K562 (cell line): ENCODE measurements around the gene HOXA9. TPM values are rescaled to one million over a fixed set of nuclear protein-coding genes. Genes with fewer than 3 reads are reported as not detected.

ENCODE experiments used
- ATAC-seq: fragments of 200-7000 bp; cut with Tn5 transposase; 3 replicates; pipeline ENCODE4 v1.9.1; 2020; ENCODE audit warnings: moderate library complexity
- BruUV-seq: library from RNA; stranded (reverse); fragments of 400-500 nt; replicated peaks from 2 replicates; lab custom pipeline; 2021; lab: Mats Ljungman, UMichigan
- CTCF ChIA-PET: fragments of 300-600 bp; formaldehyde crosslinking; extraction: SDS; loops from one replicate; lab custom pipeline; 2021; ENCODE audit warnings: low intra/inter-chr PET ratio; lab: Yijun Ruan, JAX
- POLR2A ChIA-PET: fragments of 300-600, 350-650 bp; sonication (Branson Sonifier 250); formaldehyde crosslinking; extraction: SDS; loops from one replicate; lab custom pipeline; 2021; ENCODE audit warnings: antibody characterized with exemption, inconsistent platforms; lab: Yijun Ruan, JAX
- DNase-seq, 4 experiments: peaks; one replicate each; pipeline versions ENCODE4 v3.0.0 to v3.0.0-alpha.2; 2011 to 2018; ENCODE audit warnings: low spot score in 3 of 4, mixed read lengths in 3 of 4; ENCODE audit errors: extremely low read depth in 1 of 4
- FAIRE-seq: peaks from 2 replicates; lab custom pipeline; 2011; peaks lifted over from hg19 to GRCh38; lab: Jason Lieb, UNC
- H2AFZ ChIP-seq: 2 replicates; pipeline ENCODE4 v1.6.0; 2011; ENCODE audit warnings: low read depth, low read length, control low read depth, inconsistent platforms
- H3K27ac ChIP-seq: fragments of 200-600 bp; 3 replicates; pipeline ENCODE4 v1.8.0; 2011; ENCODE audit warnings: low read depth, mild to moderate bottlenecking, control low read depth, inconsistent platforms, low read length, moderate library complexity, mixed read lengths; ENCODE audit errors: extremely low read depth
- H3K27me3 ChIP-seq, 2 experiments: fragments of 300-600 bp in 1 of 2; 2 replicates in 1 of 2; 3 replicates in 1 of 2; pipeline versions ENCODE4 v1.6.0 to v1.8.0; 2011; ENCODE audit warnings: inconsistent platforms in 2 of 2, low read length in 2 of 2, mild to moderate bottlenecking in 1 of 2, mixed read lengths in 1 of 2, moderate library complexity in 1 of 2; ENCODE audit not compliant: control insufficient read depth in 2 of 2, insufficient read depth in 2 of 2
- H3K36me3 ChIP-seq: fragments of 300-600 bp; 3 replicates; pipeline ENCODE4 v1.8.0; 2011; ENCODE audit warnings: mild to moderate bottlenecking, low read length, inconsistent platforms; ENCODE audit not compliant: control insufficient read depth, insufficient read depth
- H3K4me1 ChIP-seq, 2 experiments: fragments of 200-600 bp in 1 of 2; replicated peaks in 1 of 2; 2 replicates in 1 of 2; 3 replicates in 1 of 2; pipeline versions ENCODE4 v1.5.1 to v1.8.0; 2011; ENCODE audit warnings: inconsistent platforms in 2 of 2, low read length in 2 of 2, mild to moderate bottlenecking in 1 of 2, mixed read lengths in 1 of 2, moderate library complexity in 1 of 2; ENCODE audit not compliant: control insufficient read depth in 2 of 2, insufficient read depth in 2 of 2
- H3K4me2 ChIP-seq: 2 replicates; pipeline ENCODE4 v1.6.1; 2011; ENCODE audit warnings: low read length, control low read depth, inconsistent platforms, mixed read lengths; ENCODE audit not compliant: insufficient read depth
- H3K4me3 ChIP-seq: fragments of 200-600 bp; sonication (generic), shearing (Covaris generic); 2 replicates; pipeline ENCODE4 v1.5.1; 2016; ENCODE audit warnings: control low read depth, inconsistent platforms
- H3K79me2 ChIP-seq: fragments of 200-600 bp; 3 replicates; pipeline ENCODE4 v1.8.0; 2011; ENCODE audit warnings: low read length, inconsistent platforms; ENCODE audit not compliant: control insufficient read depth, insufficient read depth
- H3K9ac ChIP-seq, 2 experiments: 2 replicates each; pipeline versions ENCODE4 v1.6.0 to v1.6.1; 2011; ENCODE audit warnings: low read depth in 2 of 2, low read length in 2 of 2, control low read depth in 1 of 2, inconsistent platforms in 1 of 2, mild to moderate bottlenecking in 1 of 2, mixed read lengths in 1 of 2; ENCODE audit not compliant: insufficient read depth in 1 of 2
- H3K9me1 ChIP-seq: one replicate; pipeline ENCODE4 v1.6.0; 2011; ENCODE audit warnings: inconsistent platforms, mild to moderate bottlenecking, low read length, moderate library complexity; ENCODE audit not compliant: control insufficient read depth, insufficient read depth
- H3K9me3 ChIP-seq: replicated peaks from 2 replicates; pipeline ENCODE4 v1.5.1; 2011; ENCODE audit warnings: low read depth, low read length, inconsistent platforms; ENCODE audit not compliant: control insufficient read depth, insufficient read depth
- H4K20me1 ChIP-seq: replicated peaks from 2 replicates; pipeline ENCODE4 v1.6.1; 2011; ENCODE audit warnings: low read length, inconsistent platforms, mixed read lengths; ENCODE audit not compliant: control insufficient read depth, insufficient read depth
- ARID1B ChIP-seq: fragments of 450-650 bp; IDR thresholded peaks from 2 replicates; pipeline ENCODE4 v1.6.1; 2016; ENCODE audit warnings: antibody characterized with exemption, mild to moderate bottlenecking, inconsistent platforms
- CBX1 ChIP-seq: sonication (generic); IDR thresholded peaks from 2 replicates; pipeline ENCODE4 v1.6.1; 2016; ENCODE audit warnings: antibody characterized with exemption, low read depth, mild to moderate bottlenecking
- CC2D1A ChIP-seq: fragments of 450-650 bp; IDR thresholded peaks from 2 replicates; pipeline ENCODE4 v1.6.1; 2017; ENCODE audit warnings: mild to moderate bottlenecking
- CHD1 ChIP-seq: fragments of 200-600 bp; sonication (generic); IDR thresholded peaks from one replicate; pipeline ENCODE4 v1.6.1; 2012; ENCODE audit warnings: mild to moderate bottlenecking, moderate library complexity, low read length, inconsistent platforms
- HDAC2 ChIP-seq: fragments of 450-650 bp; IDR thresholded peaks from 2 replicates; pipeline ENCODE4 v1.6.1; 2016; ENCODE audit warnings: mild to moderate bottlenecking
- MTA2 ChIP-seq: fragments of 450-650 bp; IDR thresholded peaks from 2 replicates; pipeline ENCODE4 v1.6.1; 2016; ENCODE audit warnings: low read depth
- MXI1 ChIP-seq: IDR thresholded peaks from 2 replicates; pipeline ENCODE4 v1.6.1; 2011; ENCODE audit warnings: low read depth, mild to moderate bottlenecking, improper control_type of control experiment, low read length
- RBM34 ChIP-seq: fragments of 200-400 bp; formaldehyde crosslinking; IDR thresholded peaks from 2 replicates; pipeline ENCODE4 v1.6.1; 2018; ENCODE audit warnings: low read length, borderline replicate concordance; ENCODE audit not compliant: insufficient read depth
- SAFB2 ChIP-seq: fragments of 200-400 bp; formaldehyde crosslinking; IDR thresholded peaks from 2 replicates; pipeline ENCODE4 v1.6.1; 2018; ENCODE audit warnings: borderline replicate concordance, low read length, low read depth, moderate library complexity; ENCODE audit not compliant: severe bottlenecking
- SOX6 ChIP-seq: fragments of 450-650 bp; IDR thresholded peaks from 2 replicates; pipeline ENCODE4 v1.6.1; 2014; ENCODE audit warnings: mild to moderate bottlenecking
- TAF15 ChIP-seq: fragments of 200-400 bp; formaldehyde crosslinking; IDR thresholded peaks from 2 replicates; pipeline ENCODE4 v1.6.1; 2017; ENCODE audit warnings: mild to moderate bottlenecking, low read depth, low read length, moderate library complexity
- TSC22D4 ChIP-seq: fragments of 450-650 bp; IDR thresholded peaks from 2 replicates; pipeline ENCODE4 v1.6.1; 2016; ENCODE audit warnings: missing genetic modification characterization, missing biosample characterization, control low read depth
- ZNF695 ChIP-seq: fragments of 450-650 bp; formaldehyde crosslinking; IDR thresholded peaks from 2 replicates; pipeline ENCODE4 v1.4.0; 2020; ENCODE audit warnings: mild to moderate bottlenecking, moderate library complexity
- WGBS: fragments of 100-300 bp; shearing (Covaris generic); methylation state at CpG from one replicate; pipeline ENCODE4 v1.1.6; 2016; ENCODE audit warnings: low coverage, mixed read lengths; ENCODE audit not compliant: insufficient coverage; ENCODE audit errors: missing lambda C conversion rate; 5-methylcytosine and 5-hydroxymethylcytosine counted together
- in situ Hi-C: fragments of 300-500 bp; cut with MboI; formaldehyde crosslinking; loops from 4 replicates; pipeline ENCODE4 v1.15.0; 2018; ENCODE audit warnings: inconsistent platforms, mixed read lengths
- intact Hi-C: fragments of 100-400 bp; cut with micrococcal nuclease; formaldehyde crosslinking; loops from 2 replicates; pipeline ENCODE4 v1.14.2; 2022
- polyA plus RNA-seq, 8 experiments: library from polyadenylated mRNA; depleted of rRNA in 4 of 8; stranded (reverse) in 5 of 8; unstranded in 3 of 8; fragments of >200 nt; fragmentation: Nextera tagmentation in 2 of 8; fragmentation: Illumina TruSeq in 1 of 8; extraction: Ambion mirVana in 2 of 8; extraction: Trizol in 1 of 8; gene quantifications; 2 replicates each; pipeline versions ENCODE4 v1.2.1 to v1.2.3, GENCODE V29; 2011 to 2014; ENCODE audit warnings: inconsistent platforms in 1 of 8, missing spikeins in 1 of 8
- total RNA-seq, 7 experiments: library from RNA; depleted of rRNA in 6 of 7; stranded (reverse); fragments of >200 nt in 6 of 7; fragmentation: Illumina TruSeq in 2 of 7; extraction: Trizol in 2 of 7; gene quantifications; 2 replicates each; pipeline versions ENCODE4 v1.2.1 to v1.2.3, GENCODE V29; 2011 to 2021; ENCODE audit warnings: low replicate concordance in 1 of 7
- TF ChIP-seq, protein P1 (sequence below): fragments of 250-450 bp; sonication (Bioruptor Pico); IDR thresholded peaks from 2 replicates; pipeline ENCODE4 v1.4.0; 2020
- TF ChIP-seq, protein P2 (sequence below): fragments of 250-450 bp; sonication (Bioruptor Pico); IDR thresholded peaks from 2 replicates; pipeline ENCODE4 v1.5.0; 2020; ENCODE audit warnings: mild to moderate bottlenecking, borderline replicate concordance
- TF ChIP-seq, protein P3 (sequence below), 2 experiments: fragments of 450-650 bp; IDR thresholded peaks; 2 replicates each; pipeline ENCODE4 v1.6.1; 2018; ENCODE audit warnings: mild to moderate bottlenecking in 2 of 2, low read depth in 1 of 2; ENCODE audit not compliant: partially characterized antibody in 2 of 2

HOXA9 gene
- total and polyA plus RNA-seq, 9 of the 15 experiments (the other 6 are each of a cell fraction or from before 2014, with no cell fraction given), result not detected

DNA sequence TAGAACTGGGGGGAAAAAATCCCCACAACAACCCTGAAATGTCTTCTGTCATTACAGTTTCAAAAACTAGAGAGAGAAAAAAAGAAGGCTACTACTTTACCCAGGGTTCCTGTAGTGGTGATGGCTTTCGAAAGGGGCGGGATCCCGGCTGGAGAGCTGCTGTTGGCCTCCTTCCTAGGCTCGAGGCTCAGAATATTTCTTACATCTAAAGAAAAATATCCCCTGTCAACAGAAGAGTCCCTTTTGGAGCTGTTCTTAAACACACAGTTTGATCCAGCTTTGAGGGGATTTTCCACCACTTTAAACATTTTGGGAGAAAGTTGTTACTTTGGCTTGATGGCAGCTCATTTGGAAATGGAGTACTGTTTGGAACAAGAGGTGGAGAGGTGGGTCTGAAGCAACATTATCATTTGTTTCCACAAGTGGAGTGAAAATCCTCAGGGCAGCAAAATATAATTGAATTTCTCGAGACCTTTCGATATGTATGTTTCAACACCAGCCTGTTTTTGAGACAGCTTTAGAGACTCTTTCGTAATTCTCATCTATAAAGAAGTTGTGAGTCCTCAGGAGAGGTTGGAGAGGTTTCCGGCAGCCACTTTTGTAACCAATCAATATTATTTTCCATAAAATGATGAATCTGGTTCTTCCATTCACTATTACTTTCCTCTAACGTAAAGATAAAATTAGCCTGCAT, 29.5 kb upstream of the HOXA9 start:
- no peak overlapping the region for H3K4me3 ChIP-seq
- no TSS peak for BruUV-seq
- no peak for DNase-seq
- POLR2A ChIA-PET, result interaction anchor here (0.6 kb wide), 1 partner anchor 1018 kb away, joined by 4 read pairs; no protein-coding TSS in a partner anchor
- no peak for FAIRE-seq
- in situ Hi-C loops (no loop called here), intact Hi-C loops (loop anchor here (5.0 kb wide), 2 partner anchors 382 to 577 kb away; no protein-coding TSS in a partner anchor)
- no peaks in the 10 kb centered on the region for H3K79me2 ChIP-seq
- no peaks in the 10 kb centered on the region for H4K20me1 ChIP-seq
- CTCF ChIA-PET, result interaction anchor here (1.3 kb wide), 1 partner anchor 826 kb away, joined by 3 read pairs; no protein-coding TSS in a partner anchor
- H2AFZ ChIP-seq, result no peak overlapping the region
- no peak for ATAC-seq
- peaks cover 0 to 14% of the 10 kb centered on the region in 2 experiments; a peak in 1 of 5 replicates for H3K4me1 ChIP-seq
- no peaks in the 10 kb centered on the region for H3K36me3 ChIP-seq
- H3K9me3 ChIP-seq, result no peaks in the 10 kb centered on the region
- no peaks in the 10 kb centered on the region for H3K9me1 ChIP-seq
- no peak overlapping the region for H3K9ac ChIP-seq
- WGBS, result 3% methylated on average over 9 of the region's 9 CpGs
- H3K4me2 ChIP-seq, result no peak overlapping the region
- peaks cover 15 to 45% of the 10 kb centered on the region in 2 experiments; a peak in 4 of 5 replicates for H3K27me3 ChIP-seq
- H3K27ac ChIP-seq, result no peak overlapping the region
- no peak for TF ChIP-seq ZNF695
- no peak for TF ChIP-seq CBX1
- TF ChIP-seq SOX6, result no peak
- TF ChIP-seq SAFB2, result no peak
- TF ChIP-seq CHD1, result no peak
- no peak for TF ChIP-seq ARID1B
- TF ChIP-seq, protein P1, sequence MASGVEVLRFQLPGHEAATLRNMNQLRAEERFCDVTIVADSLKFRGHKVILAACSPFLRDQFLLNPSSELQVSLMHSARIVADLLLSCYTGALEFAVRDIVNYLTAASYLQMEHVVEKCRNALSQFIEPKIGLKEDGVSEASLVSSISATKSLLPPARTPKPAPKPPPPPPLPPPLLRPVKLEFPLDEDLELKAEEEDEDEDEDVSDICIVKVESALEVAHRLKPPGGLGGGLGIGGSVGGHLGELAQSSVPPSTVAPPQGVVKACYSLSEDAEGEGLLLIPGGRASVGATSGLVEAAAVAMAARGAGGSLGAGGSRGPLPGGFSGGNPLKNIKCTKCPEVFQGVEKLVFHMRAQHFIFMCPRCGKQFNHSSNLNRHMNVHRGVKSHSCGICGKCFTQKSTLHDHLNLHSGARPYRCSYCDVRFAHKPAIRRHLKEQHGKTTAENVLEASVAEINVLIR (CRISPR knock-in tag), result no peak
- TF ChIP-seq TAF15, result no peak
- no peak for TF ChIP-seq RBM34
- no peak for TF ChIP-seq HDAC2
- TF ChIP-seq MXI1, result no peak
- TF ChIP-seq, protein P2, sequence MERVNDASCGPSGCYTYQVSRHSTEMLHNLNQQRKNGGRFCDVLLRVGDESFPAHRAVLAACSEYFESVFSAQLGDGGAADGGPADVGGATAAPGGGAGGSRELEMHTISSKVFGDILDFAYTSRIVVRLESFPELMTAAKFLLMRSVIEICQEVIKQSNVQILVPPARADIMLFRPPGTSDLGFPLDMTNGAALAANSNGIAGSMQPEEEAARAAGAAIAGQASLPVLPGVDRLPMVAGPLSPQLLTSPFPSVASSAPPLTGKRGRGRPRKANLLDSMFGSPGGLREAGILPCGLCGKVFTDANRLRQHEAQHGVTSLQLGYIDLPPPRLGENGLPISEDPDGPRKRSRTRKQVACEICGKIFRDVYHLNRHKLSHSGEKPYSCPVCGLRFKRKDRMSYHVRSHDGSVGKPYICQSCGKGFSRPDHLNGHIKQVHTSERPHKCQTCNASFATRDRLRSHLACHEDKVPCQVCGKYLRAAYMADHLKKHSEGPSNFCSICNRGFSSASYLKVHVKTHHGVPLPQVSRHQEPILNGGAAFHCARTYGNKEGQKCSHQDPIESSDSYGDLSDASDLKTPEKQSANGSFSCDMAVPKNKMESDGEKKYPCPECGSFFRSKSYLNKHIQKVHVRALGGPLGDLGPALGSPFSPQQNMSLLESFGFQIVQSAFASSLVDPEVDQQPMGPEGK (CRISPR knock-in tag), result no peak
- no peak for TF ChIP-seq CC2D1A
- no peak for TF ChIP-seq TSC22D4 (tag)
- TF ChIP-seq, protein P3, sequence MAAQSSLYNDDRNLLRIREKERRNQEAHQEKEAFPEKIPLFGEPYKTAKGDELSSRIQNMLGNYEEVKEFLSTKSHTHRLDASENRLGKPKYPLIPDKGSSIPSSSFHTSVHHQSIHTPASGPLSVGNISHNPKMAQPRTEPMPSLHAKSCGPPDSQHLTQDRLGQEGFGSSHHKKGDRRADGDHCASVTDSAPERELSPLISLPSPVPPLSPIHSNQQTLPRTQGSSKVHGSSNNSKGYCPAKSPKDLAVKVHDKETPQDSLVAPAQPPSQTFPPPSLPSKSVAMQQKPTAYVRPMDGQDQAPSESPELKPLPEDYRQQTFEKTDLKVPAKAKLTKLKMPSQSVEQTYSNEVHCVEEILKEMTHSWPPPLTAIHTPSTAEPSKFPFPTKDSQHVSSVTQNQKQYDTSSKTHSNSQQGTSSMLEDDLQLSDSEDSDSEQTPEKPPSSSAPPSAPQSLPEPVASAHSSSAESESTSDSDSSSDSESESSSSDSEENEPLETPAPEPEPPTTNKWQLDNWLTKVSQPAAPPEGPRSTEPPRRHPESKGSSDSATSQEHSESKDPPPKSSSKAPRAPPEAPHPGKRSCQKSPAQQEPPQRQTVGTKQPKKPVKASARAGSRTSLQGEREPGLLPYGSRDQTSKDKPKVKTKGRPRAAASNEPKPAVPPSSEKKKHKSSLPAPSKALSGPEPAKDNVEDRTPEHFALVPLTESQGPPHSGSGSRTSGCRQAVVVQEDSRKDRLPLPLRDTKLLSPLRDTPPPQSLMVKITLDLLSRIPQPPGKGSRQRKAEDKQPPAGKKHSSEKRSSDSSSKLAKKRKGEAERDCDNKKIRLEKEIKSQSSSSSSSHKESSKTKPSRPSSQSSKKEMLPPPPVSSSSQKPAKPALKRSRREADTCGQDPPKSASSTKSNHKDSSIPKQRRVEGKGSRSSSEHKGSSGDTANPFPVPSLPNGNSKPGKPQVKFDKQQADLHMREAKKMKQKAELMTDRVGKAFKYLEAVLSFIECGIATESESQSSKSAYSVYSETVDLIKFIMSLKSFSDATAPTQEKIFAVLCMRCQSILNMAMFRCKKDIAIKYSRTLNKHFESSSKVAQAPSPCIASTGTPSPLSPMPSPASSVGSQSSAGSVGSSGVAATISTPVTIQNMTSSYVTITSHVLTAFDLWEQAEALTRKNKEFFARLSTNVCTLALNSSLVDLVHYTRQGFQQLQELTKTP (IDR thresholded peaks at IDR 0.05; ENCODE audit: low read depth in 1 of 2, partially characterized antibody in 2 of 2), result no peak
- no peak for TF ChIP-seq MTA2
